Caco-2 (cell line): Measurements from ENCODE around the gene ROBO1. TPM values are rescaled to one million over a fixed set of nuclear protein-coding genes. Genes with fewer than 3 reads are reported as not detected.

Experiments
- BruUV-seq: library from RNA; stranded (reverse); fragments of 400-500 nt; replicated peaks from 2 replicates; lab custom pipeline; 2021; lab: Mats Ljungman, UMichigan
- CTCF ChIA-PET: fragments of 300-600 bp; sonication (Branson Sonifier 250); formaldehyde crosslinking; loops from one replicate; lab custom pipeline; 2022; ENCODE audit warnings: antibody characterized with exemption; lab: Charles Lee
- POLR2A ChIA-PET: fragments of 300-600 bp; sonication (Branson Sonifier 250); formaldehyde crosslinking; loops from one replicate; lab custom pipeline; 2022; ENCODE audit warnings: antibody characterized with exemption; lab: Charles Lee
- DNase-seq, 2 experiments: peaks; one replicate each; pipeline versions ENCODE4 v3.0.0 to v3.0.0-alpha.2; 2020 to 2022
- H3K27me3 ChIP-seq: replicated peaks from 2 replicates; pipeline ENCODE4 v1.6.0; 2011; ENCODE audit warnings: low read length; ENCODE audit not compliant: control insufficient read depth, insufficient read depth
- H3K36me3 ChIP-seq: 2 replicates; pipeline ENCODE4 v1.5.1; 2011; ENCODE audit warnings: low read length; ENCODE audit not compliant: control insufficient read depth, insufficient read depth
- H3K4me1 ChIP-seq: fragments of 250-450 bp; sonication (Bioruptor Pico); 2 replicates; pipeline ENCODE4 v1.5.1; 2020; ENCODE audit warnings: mild to moderate bottlenecking
- H3K4me3 ChIP-seq: 2 replicates; pipeline ENCODE4 v1.5.1; 2011; ENCODE audit warnings: low read depth, mild to moderate bottlenecking, control low read depth, low read length
- H3K9me3 ChIP-seq: fragments of 250-450 bp; sonication (Bioruptor Pico); 2 replicates; pipeline ENCODE4 v1.5.1; 2020; ENCODE audit warnings: mild to moderate bottlenecking, moderate library complexity
- H3K27ac Mint-ChIP-seq: one replicate; pipeline ENCODE4 v1.8.0; 2022; ENCODE audit warnings: mixed read lengths; ENCODE audit not compliant: unreplicated experiment
- H3K27me3 Mint-ChIP-seq: one replicate; pipeline ENCODE4 v1.8.0; 2022; ENCODE audit warnings: mixed read lengths; ENCODE audit not compliant: insufficient read depth, unreplicated experiment
- H3K36me3 Mint-ChIP-seq: one replicate; pipeline ENCODE4 v1.8.0; 2022; ENCODE audit warnings: mild to moderate bottlenecking, mixed read lengths; ENCODE audit not compliant: insufficient read depth, unreplicated experiment
- H3K4me1 Mint-ChIP-seq: one replicate; pipeline ENCODE4 v1.8.0; 2022; ENCODE audit warnings: low read depth, mixed read lengths; ENCODE audit not compliant: unreplicated experiment
- H3K4me3 Mint-ChIP-seq: one replicate; pipeline ENCODE4 v1.8.0; 2022; ENCODE audit warnings: mild to moderate bottlenecking, moderate library complexity, mixed read lengths; ENCODE audit not compliant: unreplicated experiment
- H3K9me3 Mint-ChIP-seq: one replicate; pipeline ENCODE4 v1.8.0; 2022; ENCODE audit warnings: mixed read lengths; ENCODE audit not compliant: unreplicated experiment
- intact Hi-C: fragments of 100-400 bp; cut with micrococcal nuclease; formaldehyde crosslinking; loops from one replicate; pipeline ENCODE4 v1.10.0; 2022; ENCODE audit not compliant: unreplicated experiment
- total RNA-seq: library from RNA; stranded (reverse); gene quantifications from 2 replicates; pipeline ENCODE4 v1.2.3, GENCODE V29; 2022
- TF ChIP-seq, protein P1 (sequence below), 2 experiments: fragments of 200-600 bp in 1 of 2; IDR thresholded peaks; 1 replicate in 1 of 2; 2 replicates in 1 of 2; pipeline versions ENCODE4 v1.5.1 to v1.8.0; 2011 to 2022; ENCODE audit warnings: antibody characterized with exemption in 1 of 2, control low read depth in 1 of 2, inconsistent platforms in 1 of 2, low read depth in 1 of 2, low read length in 1 of 2, mild to moderate bottlenecking in 1 of 2, moderate library complexity in 1 of 2; ENCODE audit not compliant: insufficient read depth in 1 of 2, severe bottlenecking in 1 of 2, unreplicated experiment in 1 of 2

Gene ROBO1
- total RNA-seq, 1 experiment from 2014 or later, result 1.8 TPM

DNA sequence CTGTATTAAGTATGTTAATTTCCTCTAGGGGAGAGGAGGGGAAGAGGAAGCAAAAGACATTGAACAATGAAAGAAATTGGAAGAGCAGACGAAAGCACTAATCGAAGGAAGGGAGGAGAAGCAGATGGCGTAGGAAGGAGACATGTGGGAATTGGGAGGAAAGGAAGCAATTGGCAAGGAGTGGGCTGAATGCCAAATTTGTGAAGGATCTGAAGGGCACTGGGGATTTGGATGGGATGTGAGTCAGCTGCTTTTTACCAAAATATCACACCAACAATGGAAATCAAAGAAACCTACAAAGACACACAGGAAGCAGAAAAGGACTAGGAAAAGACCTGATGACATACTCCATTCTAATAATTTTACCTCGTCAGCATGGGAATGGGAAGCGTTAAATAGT lies 1029.8 kb downstream of the ROBO1 start:
- no peaks in the 10 kb centered on the region for H3K36me3 Mint-ChIP-seq
- H3K36me3 ChIP-seq, result no peaks in the 10 kb centered on the region
- H3K9me3 ChIP-seq, result no peaks in the 10 kb centered on the region
- H3K4me1 ChIP-seq, result no peaks in the 10 kb centered on the region
- H3K4me3 Mint-ChIP-seq, result no peak overlapping the region
- no TSS peak for BruUV-seq
- CTCF ChIA-PET, result no interaction called here
- H3K9me3 Mint-ChIP-seq, result no peaks in the 10 kb centered on the region
- POLR2A ChIA-PET, result no interaction called here
- no peak overlapping the region for H3K4me3 ChIP-seq
- no peak overlapping the region for H3K27ac Mint-ChIP-seq
- no peaks in the 10 kb centered on the region for H3K4me1 Mint-ChIP-seq
- TF ChIP-seq, protein P1, sequence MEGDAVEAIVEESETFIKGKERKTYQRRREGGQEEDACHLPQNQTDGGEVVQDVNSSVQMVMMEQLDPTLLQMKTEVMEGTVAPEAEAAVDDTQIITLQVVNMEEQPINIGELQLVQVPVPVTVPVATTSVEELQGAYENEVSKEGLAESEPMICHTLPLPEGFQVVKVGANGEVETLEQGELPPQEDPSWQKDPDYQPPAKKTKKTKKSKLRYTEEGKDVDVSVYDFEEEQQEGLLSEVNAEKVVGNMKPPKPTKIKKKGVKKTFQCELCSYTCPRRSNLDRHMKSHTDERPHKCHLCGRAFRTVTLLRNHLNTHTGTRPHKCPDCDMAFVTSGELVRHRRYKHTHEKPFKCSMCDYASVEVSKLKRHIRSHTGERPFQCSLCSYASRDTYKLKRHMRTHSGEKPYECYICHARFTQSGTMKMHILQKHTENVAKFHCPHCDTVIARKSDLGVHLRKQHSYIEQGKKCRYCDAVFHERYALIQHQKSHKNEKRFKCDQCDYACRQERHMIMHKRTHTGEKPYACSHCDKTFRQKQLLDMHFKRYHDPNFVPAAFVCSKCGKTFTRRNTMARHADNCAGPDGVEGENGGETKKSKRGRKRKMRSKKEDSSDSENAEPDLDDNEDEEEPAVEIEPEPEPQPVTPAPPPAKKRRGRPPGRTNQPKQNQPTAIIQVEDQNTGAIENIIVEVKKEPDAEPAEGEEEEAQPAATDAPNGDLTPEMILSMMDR (IDR thresholded peaks at IDR 0.05; ENCODE audit: insufficient read depth in 1 of 2, low read depth in 1 of 2, low read length in 1 of 2, severe bottlenecking in 1 of 2, unreplicated experiment in 1 of 2), result no peak
- H3K27me3 Mint-ChIP-seq, result no peaks in the 10 kb centered on the region
- intact Hi-C loops, result no loop called here
- DNase-seq, result no peak
- H3K27me3 ChIP-seq, result no peaks in the 10 kb centered on the region

DNA sequence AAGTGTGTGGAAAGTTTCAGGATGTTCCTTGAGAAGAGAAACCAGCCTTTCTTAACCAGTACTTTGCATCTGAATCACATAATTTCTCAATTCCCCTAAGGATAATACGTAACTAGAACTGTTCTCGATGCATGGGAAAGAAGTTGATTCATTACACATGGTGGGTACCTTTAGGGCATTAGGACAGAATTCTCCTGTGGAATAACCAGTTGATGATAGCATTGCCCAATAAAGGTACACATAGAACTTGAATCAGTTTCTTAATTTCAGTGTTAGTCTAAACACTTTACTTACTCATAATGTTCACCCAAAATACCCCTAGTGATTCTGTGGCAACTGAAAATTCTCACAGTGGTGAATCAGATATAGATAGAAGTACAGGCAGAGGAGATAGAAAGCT lies 1030.9 kb downstream of the ROBO1 start:
- H3K4me3 ChIP-seq, result no peak overlapping the region
- ChIA-PET POLR2A (no interaction called here), CTCF (no interaction called here)
- H3K4me1 Mint-ChIP-seq, result no peaks in the 10 kb centered on the region
- TF ChIP-seq, protein P1 (IDR thresholded peaks at IDR 0.05; ENCODE audit: insufficient read depth in 1 of 2, low read depth in 1 of 2, low read length in 1 of 2, severe bottlenecking in 1 of 2, unreplicated experiment in 1 of 2), result no peak
- DNase-seq, result no peak
- H3K4me1 ChIP-seq, result no peaks in the 10 kb centered on the region
- BruUV-seq, result no TSS peak
- H3K9me3 ChIP-seq, result no peaks in the 10 kb centered on the region
- H3K36me3 ChIP-seq, result no peaks in the 10 kb centered on the region
- no peaks in the 10 kb centered on the region for H3K36me3 Mint-ChIP-seq
- intact Hi-C loops, result no loop called here
- H3K27me3 Mint-ChIP-seq, result no peaks in the 10 kb centered on the region
- H3K27ac Mint-ChIP-seq, result no peak overlapping the region
- H3K27me3 ChIP-seq, result no peaks in the 10 kb centered on the region
- no peak overlapping the region for H3K4me3 Mint-ChIP-seq
- no peaks in the 10 kb centered on the region for H3K9me3 Mint-ChIP-seq

DNA sequence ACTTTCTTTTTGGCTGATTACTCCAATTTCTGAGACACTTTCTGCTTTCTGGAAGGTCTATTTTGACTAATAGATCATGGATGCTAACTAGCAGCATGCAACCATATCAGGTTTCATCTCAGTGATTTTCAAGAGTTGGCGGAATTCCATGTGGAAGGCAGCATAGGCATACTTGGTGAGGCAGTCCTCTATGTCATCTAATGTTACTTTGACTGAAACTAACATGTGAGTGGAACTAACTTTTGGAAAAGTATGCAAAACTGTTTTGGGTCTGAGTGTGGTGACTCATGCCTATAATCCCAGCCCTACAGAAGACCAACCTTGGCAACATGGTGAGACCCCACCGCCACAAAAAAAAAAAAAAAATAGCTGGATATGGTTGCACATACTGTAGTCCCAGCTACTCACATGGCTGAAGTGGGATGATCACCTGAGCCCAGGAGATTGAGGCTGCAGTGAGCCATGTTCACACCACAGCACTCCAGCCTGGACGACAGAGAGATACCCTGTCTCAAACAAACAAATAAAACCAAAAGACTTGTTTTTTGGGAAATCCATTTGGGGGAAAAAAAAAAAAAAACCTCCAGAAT lies 1033.7 kb downstream of the ROBO1 start:
- H3K27me3 ChIP-seq, result no peaks in the 10 kb centered on the region
- Mint-ChIP-seq H3K4me3 (no peak overlapping the region), H3K36me3 (no peaks in the 10 kb centered on the region), H3K4me1 (no peaks in the 10 kb centered on the region), H3K27ac (no peak overlapping the region), H3K27me3 (no peaks in the 10 kb centered on the region), H3K9me3 (no peaks in the 10 kb centered on the region)
- H3K4me1 ChIP-seq, result no peaks in the 10 kb centered on the region
- no peaks in the 10 kb centered on the region for H3K9me3 ChIP-seq
- TF ChIP-seq, protein P1 (IDR thresholded peaks at IDR 0.05; ENCODE audit: insufficient read depth in 1 of 2, low read depth in 1 of 2, low read length in 1 of 2, severe bottlenecking in 1 of 2, unreplicated experiment in 1 of 2), result no peak
- H3K4me3 ChIP-seq, result no peak overlapping the region
- CTCF ChIA-PET, result no interaction called here
- POLR2A ChIA-PET, result no interaction called here
- intact Hi-C loops, result no loop called here
- no TSS peak for BruUV-seq
- no peaks in the 10 kb centered on the region for H3K36me3 ChIP-seq
- no peak for DNase-seq
